ENCODE data around the gene DCHS2. TPM values are rescaled to one million over a fixed set of nuclear protein-coding genes. Genes with fewer than 3 reads are reported as not detected.

Gene DCHS2
- total RNA-seq, 4 donors from 2014 or later = 0.53 to 1.5 (median 0.57) TPM; not detected in 1

- no peak for TF ChIP-seq CTCF (IDR thresholded peaks at IDR 0.05)
- TF ChIP-seq POLR2A (IDR thresholded peaks at IDR 0.05) = no peak
- no peak for DNase-seq
- H3K27me3 ChIP-seq = no peaks in the 10 kb centered on the region
- intact Hi-C loops (cut with DNase I) = no loop called here
- H3K9me3 ChIP-seq = no peaks in the 10 kb centered on the region
- H3K36me3 ChIP-seq = no peaks in the 10 kb centered on the region
- H3K4me3 ChIP-seq = no peak overlapping the region
- no peaks in the 10 kb centered on the region for H3K4me1 ChIP-seq
- H3K27ac ChIP-seq = no peak overlapping the region
- WGBS, 2 donors = 63 to 72% methylated on average over 1 of the region's 1 CpG
Observed at GRCh38 chr4:154308207-154308606, 183.4 kb downstream of the DCHS2 start.

GRCh38 chr4:154307451-154307850 is 184.1 kb downstream of the DCHS2 start:
- H3K4me1 ChIP-seq = no peaks in the 10 kb centered on the region
- intact Hi-C loops (cut with DNase I) = no loop called here
- TF ChIP-seq CTCF (IDR thresholded peaks at IDR 0.05) (no peak), POLR2A (IDR thresholded peaks at IDR 0.05) (no peak)
- H3K4me3 ChIP-seq = no peak overlapping the region
- 65 to 78% methylated on average over 3 of the region's 3 CpGs for WGBS, 2 donors
- no peaks in the 10 kb centered on the region for H3K36me3 ChIP-seq
- DNase-seq = no peak
- H3K9me3 ChIP-seq = no peaks in the 10 kb centered on the region
- no peaks in the 10 kb centered on the region for H3K27me3 ChIP-seq
- H3K27ac ChIP-seq = no peak overlapping the region

- Histone ChIP-seq H3K36me3 (no peaks in the 10 kb centered on the region), H3K4me3 (no peak overlapping the region), H3K4me1 (no peaks in the 10 kb centered on the region), H3K9me3 (no peaks in the 10 kb centered on the region), H3K27me3 (no peaks in the 10 kb centered on the region), H3K27ac (no peak overlapping the region)
- 55% methylated on average over 5 of the region's 5 CpGs for WGBS, 2 donors
- TF ChIP-seq CTCF (IDR thresholded peaks at IDR 0.05) (no peak), POLR2A (IDR thresholded peaks at IDR 0.05) (no peak)
- intact Hi-C loops (cut with DNase I) = no loop called here
- no peak for DNase-seq
Observed at GRCh38 chr4:154305616-154306015, 186.0 kb downstream of the DCHS2 start.

- Histone ChIP-seq H3K36me3 (no peaks in the 10 kb centered on the region), H3K4me1 (no peaks in the 10 kb centered on the region), H3K9me3 (no peaks in the 10 kb centered on the region), H3K27me3 (no peaks in the 10 kb centered on the region), H3K27ac (no peak overlapping the region), H3K4me3 (no peak overlapping the region)
- TF ChIP-seq CTCF (IDR thresholded peaks at IDR 0.05) (no peak), POLR2A (IDR thresholded peaks at IDR 0.05) (no peak)
- WGBS, 2 donors = 62 to 73% methylated on average over 5 of the region's 5 CpGs
- DNase-seq = no peak
- intact Hi-C loops (cut with DNase I) = no loop called here
Observed at GRCh38 chr4:154304679-154305078, 186.9 kb downstream of the DCHS2 start.

- Histone ChIP-seq H3K4me3 (no peak overlapping the region), H3K27ac (no peak overlapping the region), H3K36me3 (no peaks in the 10 kb centered on the region), H3K9me3 (no peaks in the 10 kb centered on the region), H3K27me3 (no peaks in the 10 kb centered on the region), H3K4me1 (no peaks in the 10 kb centered on the region)
- WGBS, 2 donors = 51 to 71% methylated on average over 4 of the region's 4 CpGs
- no peak for TF ChIP-seq CTCF (IDR thresholded peaks at IDR 0.05)
- no peak for TF ChIP-seq POLR2A (IDR thresholded peaks at IDR 0.05)
- DNase-seq = no peak
- intact Hi-C loops (cut with DNase I) = no loop called here
Observed at GRCh38 chr4:154294652-154295350, 196.8 kb downstream of the DCHS2 start.

Measured in esophagus squamous epithelium (tissue), 5 donors.